Measurements from ENCODE around the gene SLC45A1. TPM values are rescaled to one million over a fixed set of nuclear protein-coding genes. Genes with fewer than 3 reads are reported as not detected.

SLC45A1 gene
- total RNA-seq, 3 donors from 2014 or later (not counting 1 experiment from before 2014, with no cell fraction given): 0.45 to 0.68 (median 0.52) TPM

DNA sequence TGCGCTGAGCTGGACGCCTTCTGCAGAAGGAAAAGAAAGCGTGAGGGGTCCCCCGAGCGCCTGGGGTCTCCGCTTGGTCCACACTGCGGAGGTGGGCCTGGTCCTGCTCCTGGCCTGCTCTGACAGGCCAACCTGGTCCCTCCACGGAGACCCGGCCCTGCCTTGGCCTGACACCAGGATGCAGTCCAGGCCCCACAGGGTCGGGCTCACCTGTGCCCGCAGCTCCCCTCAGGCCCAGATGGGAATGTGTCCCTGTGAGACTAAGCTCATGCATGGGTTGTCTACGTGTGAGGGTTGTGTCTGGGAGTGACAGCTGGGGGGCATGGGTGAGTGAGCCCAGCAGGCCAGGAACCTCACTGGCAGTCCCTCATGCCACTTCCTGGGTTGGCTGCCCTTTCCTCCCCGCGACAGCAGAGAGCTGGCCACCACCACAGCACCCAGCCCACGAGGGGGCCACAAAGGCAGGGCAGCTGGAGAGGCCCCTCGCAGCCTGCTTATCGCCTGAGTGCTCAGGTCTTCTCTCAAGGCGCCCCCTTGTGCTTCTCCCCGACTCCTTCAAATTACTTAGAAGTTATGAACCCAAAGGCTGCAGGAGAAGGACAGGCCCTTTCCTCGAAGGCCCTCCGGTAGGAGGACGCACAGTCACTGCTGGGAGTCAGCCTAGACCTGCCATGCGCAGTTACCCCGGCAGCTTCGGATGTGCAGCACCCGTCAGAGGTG, 41.1 kb downstream of the SLC45A1 start:
- 85% methylated on average over 26 of the region's 26 CpGs for WGBS (ENCODE audit: insufficient coverage)
- intact Hi-C loops (cut with micrococcal nuclease): no loop called here

DNA sequence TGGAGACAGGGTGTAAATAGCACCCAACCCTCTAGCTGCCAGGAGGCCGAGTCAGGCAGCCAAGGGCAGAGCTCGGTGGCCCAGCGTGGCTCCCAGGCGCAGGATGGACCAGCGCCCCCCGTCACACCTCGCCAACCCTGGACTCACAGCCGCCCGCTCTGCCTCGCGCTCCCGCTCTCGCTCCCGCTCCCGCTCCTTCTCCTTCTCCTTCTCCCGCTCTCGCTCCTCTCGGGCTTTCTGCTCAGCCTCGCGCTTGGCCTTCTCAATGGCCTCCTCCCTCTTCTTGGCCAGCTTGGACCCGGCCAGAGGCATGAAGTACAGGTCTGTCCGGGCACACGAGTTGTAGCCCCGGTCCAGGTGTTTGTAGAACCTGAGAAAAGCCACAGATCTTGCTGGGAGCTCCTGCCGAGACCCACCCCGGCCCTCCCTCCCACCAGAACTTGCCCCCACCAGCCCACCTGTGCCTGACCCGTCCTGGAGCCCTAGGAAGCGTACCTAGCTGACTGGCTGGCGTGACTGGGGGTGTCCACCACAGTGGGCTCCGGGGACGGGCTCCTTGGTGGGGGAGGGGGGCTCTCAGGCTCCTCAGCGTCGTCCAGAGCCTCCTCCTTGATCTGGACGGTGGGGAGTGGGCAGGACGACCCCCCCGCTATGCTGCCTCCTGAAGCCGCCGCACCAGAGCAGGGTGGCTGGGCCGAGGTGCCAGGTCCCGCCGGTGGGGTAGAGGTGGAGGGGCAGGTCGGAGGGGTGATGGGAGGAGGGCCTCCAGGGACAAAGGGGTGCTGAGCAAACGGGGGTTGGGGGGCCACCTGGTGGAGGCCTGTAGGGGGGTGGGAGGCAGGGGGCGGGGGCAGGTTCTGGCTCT, 41.9 kb downstream of the SLC45A1 start:
- Histone ChIP-seq H3K9me3 (ENCODE audit: control insufficient read depth, insufficient read depth, low read length) (no peaks in the 10 kb centered on the region), H3K36me3 (ENCODE audit: control insufficient read depth, insufficient read depth, low read length) (peaks cover 66% of the 10 kb centered on the region), H3K4me3 (ENCODE audit: low read length) (no peak overlapping the region), H3K27me3 (ENCODE audit: control insufficient read depth, insufficient read depth, low read length) (no peaks in the 10 kb centered on the region), H3K4me1 (ENCODE audit: control insufficient read depth, insufficient read depth, low read length) (no peaks in the 10 kb centered on the region), H3K27ac (ENCODE audit: low read length) (no peak overlapping the region)
- Mint-ChIP-seq H3K36me3 (no peaks in the 10 kb centered on the region), H3K4me3 (no peak overlapping the region), H3K4me1 (no peaks in the 10 kb centered on the region), H3K9me3 (no peaks in the 10 kb centered on the region), H3K27ac (no peak overlapping the region), H3K27me3 (ENCODE audit: low read depth in 2 of 2) (no peaks in the 10 kb centered on the region)
- DNase-seq (no peak), ATAC-seq (no peak)
- TF ChIP-seq, protein P1, sequence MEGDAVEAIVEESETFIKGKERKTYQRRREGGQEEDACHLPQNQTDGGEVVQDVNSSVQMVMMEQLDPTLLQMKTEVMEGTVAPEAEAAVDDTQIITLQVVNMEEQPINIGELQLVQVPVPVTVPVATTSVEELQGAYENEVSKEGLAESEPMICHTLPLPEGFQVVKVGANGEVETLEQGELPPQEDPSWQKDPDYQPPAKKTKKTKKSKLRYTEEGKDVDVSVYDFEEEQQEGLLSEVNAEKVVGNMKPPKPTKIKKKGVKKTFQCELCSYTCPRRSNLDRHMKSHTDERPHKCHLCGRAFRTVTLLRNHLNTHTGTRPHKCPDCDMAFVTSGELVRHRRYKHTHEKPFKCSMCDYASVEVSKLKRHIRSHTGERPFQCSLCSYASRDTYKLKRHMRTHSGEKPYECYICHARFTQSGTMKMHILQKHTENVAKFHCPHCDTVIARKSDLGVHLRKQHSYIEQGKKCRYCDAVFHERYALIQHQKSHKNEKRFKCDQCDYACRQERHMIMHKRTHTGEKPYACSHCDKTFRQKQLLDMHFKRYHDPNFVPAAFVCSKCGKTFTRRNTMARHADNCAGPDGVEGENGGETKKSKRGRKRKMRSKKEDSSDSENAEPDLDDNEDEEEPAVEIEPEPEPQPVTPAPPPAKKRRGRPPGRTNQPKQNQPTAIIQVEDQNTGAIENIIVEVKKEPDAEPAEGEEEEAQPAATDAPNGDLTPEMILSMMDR (IDR thresholded peaks at IDR 0.05): no peak
- WGBS (ENCODE audit: insufficient coverage): 98% methylated on average over 43 of the region's 44 CpGs
- intact Hi-C loops (cut with micrococcal nuclease): no loop called here

More for the DNA sequence above, 41.1 kb downstream of the SLC45A1 start:
- Histone ChIP-seq H3K4me3 (ENCODE audit: low read length) (no peak overlapping the region), H3K27me3 (ENCODE audit: control insufficient read depth, insufficient read depth, low read length) (no peaks in the 10 kb centered on the region), H3K36me3 (ENCODE audit: control insufficient read depth, insufficient read depth, low read length) (peaks cover 61% of the 10 kb centered on the region), H3K27ac (ENCODE audit: low read length) (no peak overlapping the region), H3K4me1 (ENCODE audit: control insufficient read depth, insufficient read depth, low read length) (no peaks in the 10 kb centered on the region), H3K9me3 (ENCODE audit: control insufficient read depth, insufficient read depth, low read length) (no peaks in the 10 kb centered on the region)
- DNase-seq (no peak), ATAC-seq (no peak)
- H3K4me1 Mint-ChIP-seq: no peaks in the 10 kb centered on the region
- no peak overlapping the region for H3K27ac Mint-ChIP-seq
- H3K9me3 Mint-ChIP-seq: no peaks in the 10 kb centered on the region
- no peaks in the 10 kb centered on the region for H3K27me3 Mint-ChIP-seq (ENCODE audit: low read depth in 2 of 2)
- no peaks in the 10 kb centered on the region for H3K36me3 Mint-ChIP-seq
- TF ChIP-seq, protein P1 (IDR thresholded peaks at IDR 0.05): no peak
- no peak overlapping the region for H3K4me3 Mint-ChIP-seq

DNA sequence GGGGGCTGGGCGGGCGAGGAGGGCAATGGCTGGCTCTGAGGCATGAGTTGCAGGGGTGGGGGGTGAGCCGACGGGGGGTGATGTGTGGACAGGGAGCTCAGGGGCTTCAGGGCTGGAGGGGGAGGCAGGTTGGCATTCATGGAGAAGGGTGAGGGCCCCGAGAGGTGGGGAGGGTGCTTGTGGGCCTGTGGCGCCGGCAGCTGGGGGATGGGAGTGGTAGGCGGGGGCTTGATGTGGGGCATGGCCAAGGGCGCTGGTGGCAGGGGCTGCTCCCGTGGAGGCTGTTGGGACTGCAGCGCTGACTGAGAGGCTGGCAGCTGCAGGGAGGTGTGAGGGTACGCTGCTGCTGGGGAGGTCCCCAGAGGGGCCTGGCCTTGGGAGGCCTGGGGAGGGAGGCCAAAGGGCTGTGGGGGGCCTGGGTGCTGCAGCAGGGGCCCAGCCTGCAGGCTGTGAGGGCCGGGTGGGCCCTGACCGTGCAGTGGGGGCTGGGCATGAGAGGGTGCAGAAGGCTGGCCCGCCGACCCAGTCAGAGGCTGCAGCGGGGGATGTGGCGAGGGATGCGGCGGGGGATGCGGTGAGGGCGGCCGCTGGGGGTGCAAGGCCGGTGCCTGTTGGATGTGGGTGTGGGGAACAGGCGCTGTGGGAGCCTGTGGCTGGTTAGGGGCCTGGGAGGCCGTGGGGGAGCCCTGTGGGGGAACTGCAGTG, 42.7 kb downstream of the SLC45A1 start:
- Mint-ChIP-seq H3K36me3 (no peaks in the 10 kb centered on the region), H3K27ac (no peak overlapping the region), H3K9me3 (no peaks in the 10 kb centered on the region), H3K4me3 (no peak overlapping the region), H3K4me1 (no peaks in the 10 kb centered on the region), H3K27me3 (ENCODE audit: low read depth in 2 of 2) (no peaks in the 10 kb centered on the region)
- Histone ChIP-seq H3K27me3 (ENCODE audit: control insufficient read depth, insufficient read depth, low read length) (no peaks in the 10 kb centered on the region), H3K4me1 (ENCODE audit: control insufficient read depth, insufficient read depth, low read length) (no peaks in the 10 kb centered on the region), H3K36me3 (ENCODE audit: control insufficient read depth, insufficient read depth, low read length) (peaks cover 67% of the 10 kb centered on the region), H3K9me3 (ENCODE audit: control insufficient read depth, insufficient read depth, low read length) (no peaks in the 10 kb centered on the region), H3K4me3 (ENCODE audit: low read length) (no peak overlapping the region), H3K27ac (ENCODE audit: low read length) (no peak overlapping the region)
- TF ChIP-seq, protein P1 (IDR thresholded peaks at IDR 0.05): no peak
- ATAC-seq (no peak), DNase-seq (no peak)
- intact Hi-C loops (cut with micrococcal nuclease): no loop called here
- WGBS (ENCODE audit: insufficient coverage): 90% methylated on average over 26 of the region's 26 CpGs
